Lung (tissue), 12 donors: ENCODE data around the gene NFE2L2. TPM values are rescaled to one million over a fixed set of nuclear protein-coding genes. Genes with fewer than 3 reads are reported as not detected.

Source experiments
- ATAC-seq: fragments of 200-7000 bp; cut with Tn5 transposase; one replicate; pipeline ENCODE4 v1.9.1; 2020; ENCODE audit warnings: moderate number of reproducible peaks; ENCODE audit not compliant: insufficient read depth, low FRiP score
- DNase-seq, 3 donors: peaks; one replicate each; pipeline ENCODE4 v3.0.0-alpha.2; 2013 to 2017
- H3K27ac ChIP-seq, 2 donors: one replicate each; pipeline ENCODE4 v1.5.1; 2013; ENCODE audit warnings: mild to moderate bottlenecking in 2 of 2, moderate library complexity in 2 of 2, control low read depth in 1 of 2, inconsistent platforms in 1 of 2, low read depth in 1 of 2, low read length in 1 of 2
- H3K27me3 ChIP-seq, 3 donors: one replicate each; pipeline ENCODE4 v1.5.1; 2013; ENCODE audit warnings: low read length in 2 of 3; ENCODE audit not compliant: control insufficient read depth in 3 of 3, insufficient read depth in 3 of 3
- H3K36me3 ChIP-seq, 4 donors: one replicate each; pipeline ENCODE4 v1.5.1; 2013; ENCODE audit warnings: low read length in 4 of 4, mild to moderate bottlenecking in 1 of 4, moderate library complexity in 1 of 4; ENCODE audit not compliant: control insufficient read depth in 4 of 4, insufficient read depth in 4 of 4
- H3K4me1 ChIP-seq, 5 donors: one replicate each; pipeline ENCODE4 v1.5.1; 2013; ENCODE audit warnings: low read length in 5 of 5, mild to moderate bottlenecking in 2 of 5, moderate library complexity in 1 of 5; ENCODE audit not compliant: control insufficient read depth in 5 of 5, insufficient read depth in 5 of 5
- H3K4me3 ChIP-seq: one replicate; pipeline ENCODE4 v1.5.1; 2013; ENCODE audit warnings: mild to moderate bottlenecking, control low read depth, moderate library complexity
- H3K9ac ChIP-seq, 2 donors: one replicate each; pipeline ENCODE4 v1.5.1; 2013; ENCODE audit warnings: low read length in 2 of 2, control low read depth in 1 of 2; ENCODE audit not compliant: insufficient read depth in 1 of 2
- H3K9me3 ChIP-seq, 4 donors: one replicate each; pipeline ENCODE4 v1.5.1; 2013; ENCODE audit warnings: low read length in 3 of 4, mild to moderate bottlenecking in 1 of 4, moderate library complexity in 1 of 4; ENCODE audit not compliant: control insufficient read depth in 4 of 4, insufficient read depth in 3 of 4
- WGBS, 2 donors: extraction: QIAGEN DNeasy Blood & Tissue Kit; methylation state at CpG; one replicate each; pipeline ENCODE4 v1.1.7; 2013; 5-methylcytosine and 5-hydroxymethylcytosine counted together
- polyA plus RNA-seq, 2 donors: library from polyadenylated mRNA; stranded (reverse); fragments of 200-250 nt; gene quantifications; one replicate each; pipeline ENCODE4 v1.2.1, GENCODE V29; 2013
- total RNA-seq, 2 donors: library from RNA; depleted of rRNA in 1 of 2; stranded (reverse); fragments of >200 nt in 1 of 2; gene quantifications; one replicate each; pipeline ENCODE4 v1.2.1, GENCODE V29; 2014 to 2021
- TF ChIP-seq, protein P1 (sequence below): IDR thresholded peaks from 2 replicates; pipeline ENCODE4 v1.5.1; 2012; ENCODE audit warnings: mild to moderate bottlenecking; ENCODE audit errors: control extremely low read depth, extremely low read depth
- donor health status: control.
- donor health status: control.
- donor health status: Bipolar disorder and iron deficiency.
- donor health status: healthy.
- donor health status: DM: yes; HTN: yes; CAD: no.

NFE2L2 gene
- total and polyA plus RNA-seq, 4 donors: 45.5 to 145 (median 80.6) TPM

DNA sequence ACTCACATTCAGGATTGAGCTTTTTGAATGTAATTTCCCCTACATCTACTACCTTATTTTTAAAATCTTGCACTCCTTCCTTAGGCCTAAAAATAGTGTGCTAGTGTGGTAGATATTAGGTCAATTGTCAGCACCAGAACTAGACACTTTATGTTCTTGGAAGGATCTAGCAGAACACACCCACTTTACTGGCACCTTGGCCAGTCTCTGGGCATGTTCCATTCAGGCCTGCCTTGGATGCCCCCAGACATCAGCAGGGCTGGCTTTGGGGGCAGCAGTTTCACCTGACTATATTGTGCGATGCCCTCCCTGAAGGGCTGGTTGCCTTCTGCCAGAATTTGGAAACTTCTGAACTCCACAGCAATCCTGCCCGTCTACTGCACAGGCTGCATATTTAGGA, 15.3 kb upstream of the NFE2L2 start:
- H3K27ac ChIP-seq: no peak overlapping the region
- H3K27me3 ChIP-seq: no peaks in the 10 kb centered on the region
- peaks cover 0 to 1% (median 0%) of the 10 kb centered on the region in 4 donors for H3K9me3 ChIP-seq
- DNase-seq (no peak), ATAC-seq (no peak)
- H3K36me3 ChIP-seq: no peaks in the 10 kb centered on the region
- H3K4me1 ChIP-seq: peaks cover 0 to 32% (median 4%) of the 10 kb centered on the region in 5 donors
- no peak overlapping the region for H3K9ac ChIP-seq
- TF ChIP-seq, protein P1, sequence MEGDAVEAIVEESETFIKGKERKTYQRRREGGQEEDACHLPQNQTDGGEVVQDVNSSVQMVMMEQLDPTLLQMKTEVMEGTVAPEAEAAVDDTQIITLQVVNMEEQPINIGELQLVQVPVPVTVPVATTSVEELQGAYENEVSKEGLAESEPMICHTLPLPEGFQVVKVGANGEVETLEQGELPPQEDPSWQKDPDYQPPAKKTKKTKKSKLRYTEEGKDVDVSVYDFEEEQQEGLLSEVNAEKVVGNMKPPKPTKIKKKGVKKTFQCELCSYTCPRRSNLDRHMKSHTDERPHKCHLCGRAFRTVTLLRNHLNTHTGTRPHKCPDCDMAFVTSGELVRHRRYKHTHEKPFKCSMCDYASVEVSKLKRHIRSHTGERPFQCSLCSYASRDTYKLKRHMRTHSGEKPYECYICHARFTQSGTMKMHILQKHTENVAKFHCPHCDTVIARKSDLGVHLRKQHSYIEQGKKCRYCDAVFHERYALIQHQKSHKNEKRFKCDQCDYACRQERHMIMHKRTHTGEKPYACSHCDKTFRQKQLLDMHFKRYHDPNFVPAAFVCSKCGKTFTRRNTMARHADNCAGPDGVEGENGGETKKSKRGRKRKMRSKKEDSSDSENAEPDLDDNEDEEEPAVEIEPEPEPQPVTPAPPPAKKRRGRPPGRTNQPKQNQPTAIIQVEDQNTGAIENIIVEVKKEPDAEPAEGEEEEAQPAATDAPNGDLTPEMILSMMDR: no peak
- H3K4me3 ChIP-seq: no peak overlapping the region
- 97 to 98% methylated on average over 2 of the region's 2 CpGs for WGBS, 2 donors

DNA sequence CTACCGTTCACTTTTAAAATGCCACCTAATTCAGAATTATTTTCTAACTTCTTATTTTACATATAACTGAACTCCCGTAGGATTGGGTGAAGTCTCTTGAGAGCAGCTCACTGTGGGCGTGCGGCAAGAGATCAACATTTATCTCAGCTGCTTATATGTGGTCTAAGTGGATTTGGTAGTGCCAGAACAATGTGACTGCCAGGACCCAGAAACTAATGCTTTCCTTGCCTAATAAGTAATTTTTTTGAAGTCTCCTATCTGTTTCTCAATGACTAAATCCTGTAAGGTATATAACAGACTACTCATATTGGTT, 11.2 kb upstream of the NFE2L2 start:
- H3K27ac ChIP-seq: no peak overlapping the region
- no peaks in the 10 kb centered on the region for H3K36me3 ChIP-seq
- 76 to 86% methylated on average over 4 of the region's 4 CpGs for WGBS, 2 donors
- no peaks in the 10 kb centered on the region for H3K27me3 ChIP-seq
- DNase-seq (peak in 2 of 3 donors; percentile 65 to 69), ATAC-seq (no peak)
- H3K4me1 ChIP-seq: peaks cover 0 to 8% (median 0%) of the 10 kb centered on the region in 5 donors
- TF ChIP-seq, protein P1: no peak
- H3K9me3 ChIP-seq: no peaks in the 10 kb centered on the region
- peak overlapping the region in 1 of 2 donors; percentile 52 for H3K9ac ChIP-seq
- no peak overlapping the region for H3K4me3 ChIP-seq

DNA sequence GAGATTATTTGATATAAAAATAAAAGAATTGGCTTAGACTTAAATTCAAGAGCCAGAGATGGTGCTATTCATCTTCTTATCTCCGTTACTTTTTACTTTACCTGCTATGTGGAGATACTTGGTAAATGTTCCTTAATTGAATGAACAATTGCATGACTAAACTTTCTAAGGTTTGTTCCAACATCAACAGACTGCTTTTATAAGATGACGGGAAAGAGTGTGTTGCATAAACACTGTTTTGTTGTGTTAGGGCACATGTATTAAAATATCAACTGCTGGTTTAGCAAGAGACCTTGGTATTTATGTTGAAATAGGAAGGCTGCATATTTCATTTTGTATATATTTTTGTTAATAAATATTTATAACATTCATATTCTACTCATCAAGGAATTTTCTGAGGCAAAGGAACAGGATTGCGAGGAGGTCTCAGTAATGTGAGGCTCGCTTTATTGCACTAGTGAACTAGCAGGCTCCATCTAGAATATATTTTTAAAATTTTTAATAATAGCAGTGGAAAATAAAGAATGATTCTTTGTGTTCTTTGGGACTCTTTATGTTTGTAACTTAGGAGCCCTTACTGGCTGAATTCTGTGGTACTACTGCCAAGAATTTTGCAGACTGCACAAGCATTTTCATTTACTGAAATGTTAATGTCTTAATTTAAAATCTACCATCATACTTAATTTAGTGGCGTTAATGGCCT, 10.7 kb upstream of the NFE2L2 start:
- Histone ChIP-seq H3K27me3 (no peaks in the 10 kb centered on the region), H3K4me3 (no peak overlapping the region), H3K9me3 (no peaks in the 10 kb centered on the region), H3K4me1 (peaks cover 0 to 8% (median 0%) of the 10 kb centered on the region in 5 donors), H3K27ac (no peak overlapping the region), H3K36me3 (no peaks in the 10 kb centered on the region), H3K9ac (peak overlapping the region in 1 of 2 donors; percentile 52)
- TF ChIP-seq, protein P1: no peak
- peak in 2 of 3 donors; percentile 82 to 84 for DNase-seq
- ATAC-seq: no peak
- 71 to 73% methylated on average over 5 of the region's 5 CpGs for WGBS, 2 donors

- no peak for ATAC-seq
- no peak overlapping the region for H3K27ac ChIP-seq
Observed at GRCh38 chr2:177273408-177273807, 8.9 kb upstream of the NFE2L2 start.

More at GRCh38 chr2:177273408-177273807, 8.9 kb upstream of the NFE2L2 start:
- Histone ChIP-seq H3K36me3 (no peaks in the 10 kb centered on the region), H3K4me1 (peaks cover 0 to 8% (median 0%) of the 10 kb centered on the region in 5 donors), H3K4me3 (no peak overlapping the region), H3K9me3 (no peaks in the 10 kb centered on the region), H3K9ac (no peak overlapping the region), H3K27me3 (no peaks in the 10 kb centered on the region)
- TF ChIP-seq, protein P1: no peak
- DNase-seq: no peak
- WGBS, 2 donors: 75 to 87% methylated on average over 3 of the region's 3 CpGs
